Vagina (tissue), 2 donors: Measurements from ENCODE around the gene SH2D1B.

Experiments used
- POLR2A ChIP-seq, 2 donors: fragments of 450-650 bp; IDR thresholded peaks; one replicate each; pipeline ENCODE4 v1.6.1; 2017; ENCODE audit warnings: antibody characterized with exemption in 2 of 2, mild to moderate bottlenecking in 2 of 2, moderate library complexity in 2 of 2
- POLR2AphosphoS5 ChIP-seq, 2 donors: sonication (generic); formaldehyde crosslinking; IDR thresholded peaks; one replicate each; pipeline ENCODE4 v1.9.0; 2017; ENCODE audit warnings: antibody characterized with exemption in 2 of 2, mild to moderate bottlenecking in 2 of 2, low read depth in 1 of 2; ENCODE audit not compliant: insufficient read depth in 1 of 2
- TF ChIP-seq, protein P1 (sequence below), 3 experiments: fragments of 450-650 bp in 2 of 3; fragments of 200-600 bp in 1 of 3; sonication (generic) in 1 of 3; IDR thresholded peaks; one replicate each; pipeline ENCODE4 v1.5.1; 2017 to 2019; ENCODE audit warnings: antibody characterized with exemption in 3 of 3, mild to moderate bottlenecking in 2 of 3, moderate library complexity in 2 of 3

DNA sequence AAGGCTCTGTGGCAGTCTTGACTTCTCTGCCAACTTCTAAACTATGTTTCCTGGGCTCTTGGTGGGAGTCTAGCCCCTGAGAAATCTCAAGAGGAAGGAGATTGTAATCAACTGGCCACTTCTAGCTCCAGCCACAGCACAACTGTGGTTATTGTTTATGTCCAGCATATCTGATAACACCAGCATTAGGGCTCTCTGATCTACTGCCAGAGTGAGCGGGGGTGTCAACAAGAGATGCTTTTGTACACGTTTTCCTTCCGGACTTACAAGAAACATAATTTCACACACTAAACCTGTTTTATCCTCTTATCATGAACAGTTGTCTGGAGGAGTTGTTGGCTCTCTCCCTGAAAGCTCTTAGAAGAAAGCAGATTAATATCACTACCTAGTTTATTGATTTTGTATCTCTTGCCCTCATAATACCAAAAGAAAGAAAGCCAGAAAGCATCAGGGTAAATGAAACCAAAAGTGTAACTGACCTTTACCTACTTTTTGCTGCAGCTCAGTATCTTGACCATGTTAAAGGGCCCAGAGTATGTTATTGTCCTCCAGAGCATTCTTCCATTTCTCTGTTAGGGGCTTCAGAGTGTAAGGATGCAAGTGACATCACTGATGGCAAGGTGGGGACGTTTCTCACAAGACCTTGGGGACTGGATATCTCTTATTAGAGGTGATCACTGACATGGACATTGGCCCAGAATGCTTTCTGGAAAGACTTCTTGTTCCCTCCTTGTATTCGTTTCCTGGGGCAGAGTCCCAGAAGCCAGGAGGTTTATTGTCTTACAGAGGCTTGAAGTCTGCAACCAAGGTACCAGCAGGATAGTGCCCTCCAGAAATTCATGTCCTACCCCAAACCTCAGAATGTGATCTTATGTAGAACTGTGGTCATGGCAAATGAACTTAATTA lies 9.6 kb upstream of the SH2D1B start:
- TF ChIP-seq POLR2AphosphoS5 (IDR thresholded peaks at IDR 0.05; ENCODE audit: insufficient read depth in 1 of 2, low read depth in 1 of 2) (no peak), POLR2A (IDR thresholded peaks at IDR 0.05) (no peak)
- TF ChIP-seq, protein P1, sequence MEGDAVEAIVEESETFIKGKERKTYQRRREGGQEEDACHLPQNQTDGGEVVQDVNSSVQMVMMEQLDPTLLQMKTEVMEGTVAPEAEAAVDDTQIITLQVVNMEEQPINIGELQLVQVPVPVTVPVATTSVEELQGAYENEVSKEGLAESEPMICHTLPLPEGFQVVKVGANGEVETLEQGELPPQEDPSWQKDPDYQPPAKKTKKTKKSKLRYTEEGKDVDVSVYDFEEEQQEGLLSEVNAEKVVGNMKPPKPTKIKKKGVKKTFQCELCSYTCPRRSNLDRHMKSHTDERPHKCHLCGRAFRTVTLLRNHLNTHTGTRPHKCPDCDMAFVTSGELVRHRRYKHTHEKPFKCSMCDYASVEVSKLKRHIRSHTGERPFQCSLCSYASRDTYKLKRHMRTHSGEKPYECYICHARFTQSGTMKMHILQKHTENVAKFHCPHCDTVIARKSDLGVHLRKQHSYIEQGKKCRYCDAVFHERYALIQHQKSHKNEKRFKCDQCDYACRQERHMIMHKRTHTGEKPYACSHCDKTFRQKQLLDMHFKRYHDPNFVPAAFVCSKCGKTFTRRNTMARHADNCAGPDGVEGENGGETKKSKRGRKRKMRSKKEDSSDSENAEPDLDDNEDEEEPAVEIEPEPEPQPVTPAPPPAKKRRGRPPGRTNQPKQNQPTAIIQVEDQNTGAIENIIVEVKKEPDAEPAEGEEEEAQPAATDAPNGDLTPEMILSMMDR (IDR thresholded peaks at IDR 0.05): no peak
